ENCODE results near the gene RNF213. TPM values are rescaled to one million over a fixed set of nuclear protein-coding genes. Genes with fewer than 3 reads are reported as not detected.

Gene RNF213
- total and polyA plus RNA-seq, 10 of the 15 experiments (the other 5 are each of a cell fraction or from before 2014, with no cell fraction given), result 18.6 to 145 (median 65.8) TPM

- no peak for TF ChIP-seq ELK1 (IDR thresholded peaks at IDR 0.05; ENCODE audit: low read depth, low read length)
- no peak for TF ChIP-seq EGR1 (IDR thresholded peaks at IDR 0.05; ENCODE audit: borderline replicate concordance in 1 of 2, low read depth in 2 of 2, low read length in 2 of 2)
- no peak for TF ChIP-seq ZNF24 (IDR thresholded peaks at IDR 0.05)
- TF ChIP-seq E4F1 (IDR thresholded peaks at IDR 0.05; ENCODE audit: borderline replicate concordance, partially characterized antibody), result no peak
Measured at GRCh38 chr17:80279895-80280294, 19.2 kb downstream of the RNF213 start (continued).

DNA sequence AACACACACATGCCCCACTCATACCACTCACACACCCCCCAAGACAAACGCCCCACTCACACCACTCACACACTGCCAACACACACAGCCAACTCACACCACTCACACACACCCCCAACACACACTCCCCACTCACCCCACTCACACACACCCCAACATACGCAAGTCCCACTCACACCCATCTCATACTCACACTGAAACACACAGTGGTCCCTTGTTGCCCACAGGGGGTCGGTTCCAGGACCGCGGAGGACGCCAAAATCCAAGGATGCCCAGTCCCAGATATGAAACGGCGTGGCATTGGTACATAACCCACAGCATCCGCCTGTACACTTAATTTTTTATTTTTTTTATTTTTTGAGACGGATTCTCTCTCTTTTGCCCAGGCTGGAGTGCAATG is 20.9 kb downstream of the RNF213 start:
- 96% methylated on average over 10 of the region's 10 CpGs for WGBS (ENCODE audit: insufficient coverage, insufficient replicate concordance, low lambda C conversion rate, missing lambda C conversion rate)
- Histone ChIP-seq H4K20me1 (ENCODE audit: control insufficient read depth, insufficient read depth) (0 out of 2 replicates have a peak, but pooled peaks cover 2% of the 10 kb centered on the region), H3K27ac (ENCODE audit: control insufficient read depth, insufficient read depth) (no peak overlapping the region), H3K27me3 (replicated peaks in 1 of 2; ENCODE audit: control insufficient read depth in 2 of 2, insufficient read depth in 2 of 2, low read length in 1 of 2) (no peaks in the 10 kb centered on the region), H3K4me2 (ENCODE audit: control insufficient read depth, insufficient read depth) (no peak overlapping the region), H3K4me3 (no peak overlapping the region), H3K36me3 (ENCODE audit: control insufficient read depth in 2 of 2, insufficient read depth in 2 of 2, low read length in 1 of 2) (peaks cover 9 to 32% of the 10 kb centered on the region in 2 experiments; a peak in 3 of 4 replicates), H3K9me3 (replicated peaks; ENCODE audit: control insufficient read depth, insufficient read depth, low read length) (no peaks in the 10 kb centered on the region), H3K79me2 (ENCODE audit: control insufficient read depth, insufficient read depth, low read length) (no peaks in the 10 kb centered on the region; the same call in none of the 2 replicates), H2AFZ (ENCODE audit: control insufficient read depth, low read depth, low read length) (no peak overlapping the region), H3K4me1 (ENCODE audit: control insufficient read depth, insufficient read depth, low read length) (no peaks in the 10 kb centered on the region), H3K9ac (ENCODE audit: control insufficient read depth, insufficient read depth, low read length) (no peak overlapping the region)
- ATAC-seq, result no peak
- ChIA-PET POLR2A (interaction anchor here (0.6 kb wide), 1 partner anchor 444 kb away, joined by 3 read pairs; no protein-coding TSS in a partner anchor), SMC1A (ENCODE audit: uncharacterized antibody, unreplicated experiment) (no interaction called here), CTCF (interaction anchor here (0.6 kb wide), 1 partner anchor 13 kb away, joined by 3 read pairs; no protein-coding TSS in a partner anchor), RAD21 (ENCODE audit: unreplicated experiment) (no interaction called here)
- in situ Hi-C loops (cut with MboI) (no loop called here), intact Hi-C loops (cut with micrococcal nuclease; ENCODE audit: unreplicated experiment) (no loop called here)
- no peak for DNase-seq (ENCODE audit: low read depth, low spot score)
- no peak for FAIRE-seq
- no TSS peak for BruUV-seq (replicated peaks)
- TF ChIP-seq EP300 (IDR thresholded peaks at IDR 0.05; ENCODE audit: borderline replicate concordance in 1 of 2, control insufficient read depth in 1 of 2, low read depth in 2 of 2, low read length in 2 of 2) (no peak), BCLAF1 (IDR thresholded peaks at IDR 0.05) (no peak), SRF (IDR thresholded peaks at IDR 0.05; ENCODE audit: low read depth in 2 of 2, low read length in 2 of 2) (no peak), SIX5 (IDR thresholded peaks at IDR 0.05; ENCODE audit: low read depth, low read length, severe bottlenecking) (no peak), HDAC6 (IDR thresholded peaks at IDR 0.05; ENCODE audit: unreplicated experiment) (no peak), REST (IDR thresholded peaks at IDR 0.05; ENCODE audit: low read depth, low read length) (no peak)

Data from GM12878 (cell line).